ENCODE measurements around the gene SNX21.
"Not testable (repeated sequence)": the region's sequence is repeated elsewhere in the genome, so short reads cannot be mapped to it uniquely, and the experiment has no call there.

The SNX21 gene

DNA sequence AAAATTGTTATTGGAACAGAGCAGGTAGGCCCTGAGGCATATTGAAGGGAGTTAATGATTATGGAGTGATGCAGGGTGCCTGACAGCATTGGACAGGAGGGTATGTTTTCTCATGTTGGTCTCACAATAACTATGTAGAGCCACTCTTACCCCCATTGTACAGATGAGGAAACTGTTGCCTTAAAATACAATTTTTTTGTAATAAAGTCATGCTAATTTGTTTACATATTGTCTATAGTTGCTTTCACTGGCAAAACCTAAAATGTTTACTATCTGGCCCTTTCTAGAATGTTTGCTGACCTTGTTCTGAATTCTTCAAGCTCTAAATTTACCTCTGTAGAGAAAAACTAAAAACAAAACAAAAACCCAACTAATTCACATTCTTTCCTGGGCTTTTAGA, 17.9 kb downstream of the SNX21 start:
- DNase-seq = no peak

DNA sequence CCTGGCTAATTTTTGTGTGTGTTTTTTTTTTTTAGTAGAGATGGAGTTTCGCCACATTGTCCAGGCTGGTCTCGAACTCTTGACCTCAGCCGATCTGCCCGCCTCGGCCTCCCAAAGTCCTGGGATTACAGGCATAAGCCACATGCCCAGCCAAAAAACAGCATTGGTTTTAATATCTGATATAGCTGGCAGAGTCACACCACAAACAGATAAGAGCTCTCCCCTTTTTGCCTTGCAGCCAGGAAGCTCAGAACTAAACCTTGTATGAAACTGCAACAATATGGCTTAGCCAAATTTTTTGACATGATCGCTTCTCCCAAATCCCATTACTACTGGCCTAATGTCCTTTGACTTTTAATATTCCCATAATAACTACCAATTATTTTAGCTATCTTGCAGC, 18.7 kb downstream of the SNX21 start:
- no peak for DNase-seq

DNA sequence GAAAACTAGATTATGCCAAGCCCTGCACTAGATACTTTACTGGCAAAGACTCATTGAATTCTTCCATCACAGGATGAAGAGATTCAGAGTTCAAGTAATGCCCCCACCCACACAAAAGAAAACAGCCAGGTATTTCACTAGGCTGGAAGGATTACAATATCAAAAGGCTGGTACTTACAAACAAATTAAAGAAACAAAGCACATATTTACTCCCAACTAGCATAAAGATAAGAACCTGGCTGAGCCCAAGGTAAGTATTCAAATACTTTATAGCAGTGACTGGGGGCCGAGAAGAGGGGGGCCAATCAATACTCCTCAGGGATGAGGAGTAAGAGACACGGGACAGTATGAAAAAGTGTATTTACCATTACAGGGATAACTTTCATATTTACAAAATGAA, 19.9 kb downstream of the SNX21 start:
- DNase-seq = no peak

DNA sequence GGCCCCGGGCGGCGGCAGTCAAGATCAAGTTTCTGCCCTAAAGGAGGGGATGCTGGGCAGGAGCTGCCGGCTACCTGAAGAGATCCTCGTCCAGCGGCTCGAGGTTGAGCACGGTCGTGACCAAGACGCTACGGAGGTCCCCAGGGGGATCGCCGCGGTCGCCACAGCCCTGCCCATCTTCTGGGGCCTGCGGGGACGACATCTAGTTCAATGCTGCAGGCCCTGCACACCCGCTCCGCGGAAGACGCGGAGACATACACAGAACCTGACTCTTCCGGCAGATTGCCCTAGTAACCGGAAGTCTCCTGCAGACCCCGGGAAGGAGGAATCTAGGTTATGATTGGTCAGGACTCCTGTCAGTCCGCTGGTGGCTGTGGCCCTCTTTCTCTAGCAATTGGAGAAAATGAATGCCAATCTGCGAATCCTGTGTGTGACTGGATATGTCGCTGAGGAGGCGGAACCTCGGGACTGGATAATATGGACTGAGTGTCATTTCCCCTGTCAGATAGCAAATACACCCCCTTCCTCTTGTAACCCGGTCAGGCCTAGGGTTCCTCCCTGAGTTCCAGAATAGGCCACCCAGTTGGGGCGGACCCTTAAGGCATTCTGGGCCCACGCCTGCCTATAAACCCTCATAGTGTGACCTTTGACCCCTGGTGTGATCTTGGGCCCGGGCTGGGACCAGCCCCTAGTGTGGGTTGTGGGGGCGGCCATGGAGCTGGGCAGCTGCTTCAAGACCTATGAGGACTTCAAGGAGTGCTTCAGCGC, 23.7 kb downstream of the SNX21 start, which contains the start of the genes ACOT8 and ZSWIM3:
ACOT8 (minus strand) TSS at position 279 of the 768 bp plus-strand sequence; CDS start at position 202, 77 bp downstream.
ZSWIM3 (plus strand) TSS at position 501 of the 768 bp plus-strand sequence; CDS start at position 713, 212 bp downstream.
- DNase-seq = peak; percentile 100

DNA sequence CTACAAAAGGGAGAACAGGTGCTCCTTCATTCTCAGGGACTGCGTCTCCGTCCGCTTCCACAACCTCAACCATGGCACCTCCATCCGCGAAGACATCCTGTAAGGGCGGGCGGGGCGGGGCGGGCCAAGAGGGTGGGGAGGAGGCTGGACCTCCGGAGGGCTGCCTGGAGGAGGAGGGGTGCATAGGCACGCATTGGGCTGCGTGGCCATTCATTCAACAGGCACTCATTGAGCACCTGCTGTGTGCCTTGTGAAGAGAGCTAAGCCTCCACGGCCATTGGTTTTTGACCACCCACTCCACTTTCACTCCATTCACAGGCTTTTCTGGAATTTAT, 24.2 kb downstream of the SNX21 start:
- DNase-seq = no peak

DNA sequence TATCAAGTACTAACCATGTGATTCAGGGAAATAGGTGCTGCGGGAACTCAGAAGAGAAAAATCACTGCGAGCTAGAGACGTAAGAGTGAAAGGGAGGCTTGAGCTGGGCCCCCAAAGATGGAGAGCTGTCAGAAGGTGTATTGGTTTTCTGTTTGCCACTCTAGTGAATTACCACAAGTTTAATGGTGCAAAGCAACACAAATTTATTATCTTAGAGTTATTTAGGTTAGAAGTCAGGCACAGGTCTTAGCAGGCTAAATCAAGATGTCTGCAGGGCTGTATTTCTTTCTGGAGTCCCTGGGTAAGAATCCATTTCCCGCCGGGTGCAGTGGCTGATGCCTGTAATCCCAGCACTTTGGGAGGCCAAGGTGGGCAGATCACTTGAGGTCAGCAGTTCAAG, 26.3 kb downstream of the SNX21 start:
- no peak for DNase-seq

DNA sequence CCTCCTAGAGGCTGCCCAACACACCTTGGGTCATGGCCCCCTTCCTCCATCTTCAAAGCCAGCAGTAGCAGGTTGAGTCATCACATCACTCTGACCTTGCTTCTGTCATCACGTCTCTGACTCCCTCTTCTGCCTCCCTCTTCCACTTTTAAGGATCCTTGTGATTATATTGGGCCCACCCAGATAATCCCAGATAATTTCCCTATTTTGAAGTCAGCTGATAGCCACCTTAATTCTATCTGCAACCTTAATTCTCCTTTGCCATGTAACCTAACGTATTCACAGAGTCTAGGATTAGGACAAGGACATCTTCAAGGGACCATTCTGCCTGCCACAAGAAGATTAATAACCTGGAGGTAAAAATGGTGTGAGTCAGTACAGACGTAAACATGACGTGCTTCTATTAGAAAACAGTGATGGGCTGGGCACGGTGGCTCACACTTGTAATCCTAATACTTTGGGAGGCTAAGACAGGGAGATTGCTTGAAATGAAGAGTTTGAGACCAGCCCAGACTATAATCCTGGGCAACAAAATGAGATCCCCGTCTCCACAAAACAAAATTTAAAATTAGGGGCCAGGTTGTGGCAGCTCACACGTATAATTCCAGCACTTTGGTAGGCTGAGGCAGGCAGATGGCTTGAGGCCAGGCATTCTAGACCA, 27.1 kb downstream of the SNX21 start:
- no peak for DNase-seq

DNA sequence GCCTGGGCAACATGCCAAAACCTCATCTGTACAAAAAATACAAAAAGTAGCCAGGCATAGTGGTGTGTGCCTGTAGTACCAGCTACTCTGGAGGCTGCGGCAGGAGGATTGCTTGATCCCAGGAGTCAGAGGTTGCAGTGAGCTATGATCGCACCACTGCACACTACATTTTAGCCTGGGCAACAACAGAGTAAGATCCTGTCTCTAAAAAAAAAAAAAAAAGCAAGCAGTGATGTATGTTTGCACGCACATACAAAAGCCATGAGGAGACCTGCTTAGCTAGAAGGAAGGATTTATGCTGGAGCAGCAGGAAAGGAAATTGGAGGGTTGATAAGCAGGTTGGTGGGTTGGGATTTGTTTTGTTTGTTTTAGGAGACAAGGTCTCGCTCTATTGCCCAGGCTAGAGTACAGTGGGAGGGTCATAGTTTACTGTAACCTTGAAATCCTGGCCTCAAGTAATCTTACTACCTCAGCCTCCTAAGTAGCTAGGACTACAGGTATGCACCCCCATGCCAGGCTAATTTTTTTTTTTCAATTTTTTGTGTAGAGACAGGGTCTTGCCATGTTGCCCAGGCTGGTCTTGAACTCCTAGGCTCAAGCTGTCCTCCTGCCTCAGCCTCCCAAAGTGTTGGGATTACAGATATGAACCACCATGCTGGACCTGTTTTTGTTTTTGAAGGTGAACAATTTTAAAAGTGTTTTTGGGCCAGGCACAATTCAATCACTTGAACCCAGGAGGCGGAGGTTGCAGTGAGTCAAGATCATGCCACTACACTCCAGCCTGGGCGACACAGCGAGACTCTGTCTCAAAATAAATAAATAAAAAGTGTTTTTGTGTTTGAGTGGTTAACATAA, 27.8 kb downstream of the SNX21 start:
- no peak for DNase-seq

DNA sequence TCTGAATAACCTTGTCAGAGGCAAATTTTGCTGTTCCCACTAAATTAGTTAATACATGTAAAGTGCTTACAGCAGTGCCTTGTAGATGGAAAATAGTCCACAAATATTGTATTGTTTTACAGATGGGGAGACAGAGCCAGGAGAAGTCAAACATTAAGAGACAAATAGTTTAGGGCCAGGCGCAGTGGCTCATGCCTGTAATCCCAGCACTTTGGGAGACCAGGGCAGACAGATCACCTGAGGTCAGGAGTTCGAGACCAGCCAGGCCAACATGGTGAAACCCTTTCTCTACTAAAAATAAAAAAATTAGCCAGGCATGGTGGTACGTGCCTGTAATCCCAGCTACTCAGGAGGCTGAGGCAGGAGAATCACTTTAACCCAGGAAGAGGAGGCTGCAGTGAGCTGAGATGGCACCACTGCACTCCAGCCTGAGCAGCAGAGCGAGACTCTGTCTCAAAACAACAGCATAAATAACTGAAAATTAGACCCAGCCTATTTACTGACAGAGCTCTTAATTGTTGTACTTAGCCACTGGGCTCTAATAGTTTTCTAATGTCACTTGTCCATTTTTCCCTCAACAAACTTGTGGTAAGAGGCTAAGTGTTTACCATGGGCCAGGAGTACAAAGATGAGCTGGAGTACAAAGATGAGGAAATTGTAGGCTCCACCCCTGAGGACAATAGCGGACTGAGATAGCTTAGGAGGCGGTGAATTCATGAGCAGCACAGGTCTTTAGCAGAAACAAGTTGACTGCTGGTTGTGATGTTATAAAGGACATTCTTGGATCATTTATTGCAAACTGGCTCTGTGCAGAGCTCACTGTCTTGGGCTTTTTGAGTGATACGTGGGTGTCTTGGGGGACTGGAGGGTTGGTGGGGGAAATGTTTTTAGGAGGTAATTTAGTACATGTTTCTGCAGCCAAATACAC, 30.2 kb downstream of the SNX21 start:
- DNase-seq = no peak

DNA sequence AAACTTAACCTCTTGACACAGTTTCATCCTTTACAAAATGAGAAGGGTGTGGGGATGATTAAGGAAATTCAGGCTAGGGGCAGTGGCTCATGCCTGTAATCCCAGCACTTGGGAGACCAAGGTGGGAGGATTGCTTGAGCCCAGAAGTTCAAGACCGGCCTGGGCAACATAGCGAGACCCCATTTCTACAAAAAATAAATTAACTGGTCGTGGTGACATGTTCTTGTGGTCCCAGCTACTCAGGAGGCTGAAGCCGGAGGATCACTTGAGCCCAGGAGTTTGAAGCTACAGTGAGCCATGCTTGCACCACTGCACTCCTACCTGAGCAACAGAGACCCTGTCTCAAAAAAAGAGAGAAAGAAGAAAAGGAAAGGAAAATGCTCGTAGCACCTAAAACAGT, 32.9 kb downstream of the SNX21 start:
- no peak for DNase-seq

DNA sequence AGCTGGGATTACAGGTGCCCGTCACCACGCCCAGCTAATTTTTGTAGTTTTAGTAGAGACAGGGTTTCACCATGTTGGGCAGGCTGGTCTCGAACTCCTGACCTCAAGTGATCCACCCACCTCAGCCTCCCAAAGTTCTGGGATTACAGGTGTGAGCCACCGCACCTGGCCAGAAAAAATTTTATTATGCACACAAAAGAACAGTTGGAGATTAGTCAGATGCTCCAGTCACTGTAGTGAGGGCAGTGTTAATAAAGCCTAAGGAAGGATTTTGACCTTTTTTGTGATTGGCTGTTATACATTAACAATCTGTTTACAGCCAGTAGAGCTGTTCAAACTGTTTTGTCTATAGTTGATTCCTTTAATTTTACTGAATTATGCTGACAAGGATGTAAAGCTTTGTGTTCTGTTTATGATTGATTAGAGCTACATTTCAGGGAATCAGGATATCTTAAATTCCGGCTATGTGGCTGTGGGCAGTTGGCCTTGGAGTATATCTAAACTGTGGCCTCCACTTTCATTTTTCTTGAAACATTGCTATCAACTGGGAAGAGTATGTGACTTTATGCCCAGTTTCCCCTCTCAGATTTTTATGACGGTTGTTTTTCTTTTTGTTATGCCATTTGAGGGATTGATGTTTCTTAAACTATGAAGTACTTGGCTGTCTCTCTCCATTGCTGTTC, 33.7 kb downstream of the SNX21 start:
- no peak for DNase-seq

DNA sequence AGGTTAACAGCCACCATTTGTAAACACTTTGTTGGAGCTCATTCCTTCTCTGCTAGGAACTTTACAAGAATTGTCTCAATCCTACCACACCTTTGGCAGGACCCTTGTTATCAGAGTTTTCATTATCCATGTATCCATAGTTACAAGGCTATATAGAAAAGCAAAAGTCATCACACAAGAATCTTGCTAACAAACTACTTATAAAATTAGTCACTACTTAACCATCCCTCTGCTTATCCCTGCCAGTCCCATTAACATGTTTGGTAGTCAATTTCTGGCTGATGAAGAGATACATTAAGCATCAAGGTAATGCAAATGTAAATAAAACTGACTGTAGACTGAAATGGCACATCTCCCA, 34.2 kb downstream of the SNX21 start:
- DNase-seq = no peak

DNA sequence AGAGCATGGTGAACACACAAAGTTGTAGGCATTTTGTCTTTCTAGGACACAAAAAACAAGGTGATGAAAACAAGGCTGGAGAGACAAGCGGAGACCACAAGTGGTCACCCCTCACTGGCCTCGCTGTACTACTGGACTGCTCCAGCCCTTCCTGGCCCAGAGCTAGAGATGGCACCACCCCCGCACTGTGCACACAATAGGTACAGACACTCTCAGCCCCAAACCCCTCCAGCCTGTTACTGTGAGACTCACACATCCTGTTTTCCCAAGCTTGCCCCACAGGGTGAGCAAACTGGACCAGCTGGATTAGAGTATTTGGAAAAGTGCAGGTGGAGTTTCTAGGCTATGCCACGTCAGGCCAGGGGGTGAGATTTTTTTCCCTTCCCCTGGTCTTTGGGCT, 39.0 kb downstream of the SNX21 start:
- DNase-seq = no peak

DNA sequence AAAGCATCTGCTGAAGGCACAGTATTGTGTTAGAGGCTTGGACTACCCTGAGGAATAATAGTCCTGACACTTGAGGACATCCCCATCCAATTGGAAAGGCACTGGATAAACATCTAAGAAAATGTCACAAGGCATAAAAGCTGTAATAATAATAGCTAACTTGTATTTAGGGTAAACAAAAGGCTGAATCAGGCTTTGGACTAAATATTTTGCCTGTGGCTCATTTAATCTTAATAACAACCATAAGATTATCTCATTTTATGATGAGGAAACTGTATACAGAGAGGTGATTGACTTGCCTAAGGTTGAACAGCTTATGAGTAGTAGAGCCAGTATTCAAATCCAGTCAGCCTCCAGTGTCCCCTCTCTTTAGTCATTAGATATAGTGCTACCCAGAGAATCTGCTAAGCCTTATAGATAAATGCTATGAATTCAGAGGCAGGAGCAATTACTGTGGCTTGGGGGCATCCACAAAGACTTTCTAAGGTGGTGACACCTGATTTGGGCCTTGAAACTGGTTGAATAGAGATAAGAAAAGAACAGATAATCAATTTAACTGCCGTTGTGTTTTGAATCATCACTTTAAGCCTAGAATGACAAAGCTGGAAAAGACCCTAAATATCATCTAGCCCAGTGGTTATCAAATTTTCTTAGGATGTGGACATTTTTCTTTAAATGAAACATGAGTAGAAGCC, 40.0 kb downstream of the SNX21 start:
- DNase-seq = no peak

DNA sequence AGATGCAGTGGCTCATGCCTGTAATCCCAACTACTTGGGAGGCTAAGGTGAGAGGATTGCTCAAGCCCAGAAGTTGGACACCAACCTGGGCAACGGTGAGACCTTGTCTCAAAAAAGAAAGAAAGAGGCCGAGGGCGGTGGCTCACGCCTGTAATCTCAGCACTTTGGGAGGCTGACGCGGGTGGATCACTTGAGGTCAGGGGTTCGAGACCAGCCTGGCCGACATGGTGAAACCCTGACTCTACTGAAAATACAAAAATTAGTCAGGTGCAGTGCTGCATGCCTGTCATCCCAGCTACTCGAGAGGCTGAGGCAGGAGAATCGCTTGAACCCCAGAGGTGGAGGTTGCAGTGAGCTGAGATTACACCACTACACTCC, 40.5 kb downstream of the SNX21 start:
- not testable (repeated sequence) for DNase-seq

DNA sequence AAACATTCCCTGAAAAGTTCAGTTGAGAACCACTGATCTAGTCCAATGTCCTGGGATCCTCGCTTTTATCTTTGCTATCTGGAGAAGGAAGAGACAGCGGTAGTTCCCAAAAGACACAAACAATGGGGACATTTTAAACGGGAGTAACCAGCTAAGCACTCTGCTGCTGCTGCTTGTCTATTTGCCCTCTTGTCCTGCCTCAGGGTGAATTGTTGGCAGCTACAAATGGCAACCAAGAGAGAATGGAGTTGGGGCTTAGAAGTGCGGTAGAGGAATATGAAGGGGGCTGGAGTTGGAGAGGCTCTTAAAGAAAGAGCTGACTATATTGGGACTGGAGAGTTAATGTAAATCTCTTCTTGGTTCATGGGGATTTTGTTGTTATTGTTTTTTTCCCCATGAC, 41.0 kb downstream of the SNX21 start:
- DNase-seq = no peak

DNA sequence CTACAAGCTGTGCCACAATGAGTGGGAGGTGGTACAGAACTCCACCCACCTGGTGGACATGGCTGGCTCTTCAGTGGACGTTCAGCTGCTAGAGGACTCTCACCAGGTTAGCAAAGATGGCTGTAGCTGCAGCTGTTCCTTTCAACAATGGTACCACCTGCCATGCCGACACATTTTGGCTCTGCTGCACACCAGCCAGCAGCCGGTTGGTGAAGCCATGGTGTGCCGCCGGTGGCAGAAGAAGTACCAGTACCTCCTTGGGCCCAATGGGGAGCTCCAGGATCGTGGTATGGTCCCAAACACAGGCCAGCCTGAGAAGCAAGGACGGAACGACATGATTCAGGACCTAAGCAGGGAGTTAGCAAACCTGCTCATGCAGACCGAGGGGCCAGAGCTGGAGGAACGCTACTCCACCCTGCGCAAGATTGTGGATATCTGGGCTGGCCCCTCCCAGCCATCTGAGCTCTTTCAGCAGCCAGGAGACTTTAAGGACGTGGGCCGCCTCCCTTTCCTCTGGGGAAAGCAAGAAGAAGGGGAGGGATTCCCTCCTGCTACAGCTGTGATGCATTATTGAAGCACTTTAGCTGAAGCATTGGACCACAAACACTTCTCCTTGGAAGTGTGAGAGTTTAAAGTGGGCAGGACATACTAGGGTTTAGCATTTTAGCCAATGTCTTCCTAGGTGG, 44.6 kb downstream of the SNX21 start:
- no peak for DNase-seq

DNA sequence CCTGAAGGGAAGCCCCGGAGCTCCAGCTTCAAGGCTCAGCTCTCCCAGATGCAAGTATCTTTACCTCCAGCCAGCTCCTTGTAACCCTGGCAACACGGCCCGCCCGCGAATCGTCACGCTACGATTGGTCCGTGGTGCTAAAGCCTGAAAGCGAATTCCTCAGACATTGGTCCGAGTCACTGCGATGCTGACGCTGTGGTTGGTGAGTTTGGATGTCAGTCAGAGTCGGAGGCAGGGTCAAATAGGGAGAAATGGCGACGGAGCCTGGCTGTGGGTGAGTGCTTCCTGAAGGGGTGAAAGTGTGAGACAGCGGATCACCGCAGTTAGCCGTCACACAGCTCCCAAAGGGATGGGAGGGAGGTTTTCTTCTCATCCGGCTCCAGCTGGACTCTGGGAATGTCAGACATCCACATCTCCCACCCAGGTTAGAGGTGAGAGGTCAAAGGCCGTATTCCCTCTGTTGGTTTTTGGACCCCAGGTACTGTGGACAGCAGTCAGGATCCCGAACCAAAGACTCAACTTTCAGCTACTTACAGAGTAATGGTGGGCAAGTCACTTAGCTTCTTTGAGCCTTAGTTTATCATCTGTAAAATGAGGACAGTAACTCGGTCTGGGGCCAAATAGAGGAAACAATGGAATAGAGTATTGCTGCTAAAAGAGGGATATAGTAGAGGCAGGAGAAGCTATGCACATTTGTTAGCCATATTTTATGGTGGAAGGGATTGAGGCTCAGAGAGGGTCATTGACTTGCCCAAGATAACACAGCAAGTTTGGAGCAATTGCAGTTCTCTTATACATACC, 47.6 kb downstream of the SNX21 start, which contains the start of gene ZSWIM1:
ZSWIM1 (plus strand) TSS at position 240 of the 801 bp plus-strand sequence. CDS start 1,366 bp downstream, outside the sequence.
- DNase-seq = peak; percentile 99 to 100

DNA sequence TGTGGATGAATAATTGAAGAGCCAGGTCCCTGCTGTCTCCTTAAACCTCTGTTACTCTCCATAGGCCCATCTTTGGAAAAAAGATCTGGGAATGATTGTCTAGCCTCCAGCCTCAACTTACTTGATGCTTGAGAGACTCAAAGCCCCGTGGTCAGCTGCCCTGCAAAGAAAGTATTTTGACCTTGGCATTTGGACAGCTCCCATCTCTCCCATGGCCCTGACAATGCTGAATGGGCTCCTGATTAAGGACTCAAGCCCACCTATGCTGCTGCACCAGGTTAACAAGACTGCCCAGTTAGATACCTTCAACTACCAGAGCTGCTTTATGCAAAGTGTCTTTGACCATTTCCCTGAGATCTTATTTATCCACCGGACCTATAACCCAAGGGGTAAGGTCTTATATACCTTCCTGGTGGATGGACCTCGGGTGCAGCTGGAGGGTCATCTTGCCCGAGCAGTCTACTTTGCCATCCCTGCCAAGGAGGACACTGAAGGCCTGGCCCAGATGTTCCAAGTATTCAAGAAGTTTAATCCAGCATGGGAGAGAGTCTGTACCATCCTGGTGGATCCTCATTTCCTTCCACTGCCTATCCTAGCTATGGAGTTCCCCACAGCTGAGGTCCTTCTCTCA, 49.0 kb downstream of the SNX21 start:
- DNase-seq = no peak

All from inflammatory macrophage treated with lipopolysaccharide for 1 hour (primary cell).